GM18861 (cell line): ENCODE data around the gene DROSHA.
"Not testable (repeated sequence)": the region's sequence is repeated elsewhere in the genome, so short reads cannot be mapped to it uniquely, and the experiment has no call there.

Source experiments
- ATAC-seq: cut with Tn5 transposase; IDR thresholded peaks from one replicate; pipeline ENCODE4 v1.9.1; 2021; ENCODE audit not compliant: unreplicated experiment

Gene DROSHA

GRCh38 chr5:31531888-31532547, at the start of gene DROSHA, which contains the start of gene C5orf22:
Gene DROSHA (minus strand): TSS chr5:31532093. CDS start chr5:31529059, 3,034 bp downstream.
Gene C5orf22 (plus strand): TSS chr5:31532301. CDS start chr5:31532393, 92 bp downstream.
- peak; percentile 92 for ATAC-seq

GRCh38 chr5:31579558-31579957, 47.7 kb upstream of the DROSHA start:
- no peak for ATAC-seq

GRCh38 chr5:31577438-31577837, 45.5 kb upstream of the DROSHA start:
- no peak for ATAC-seq

- no peak for ATAC-seq
These were observed 42.9 kb upstream of the DROSHA start for GRCh38 chr5:31574772-31575171.

- peak; percentile 80 for ATAC-seq
These were observed 41.7 kb upstream of the DROSHA start for GRCh38 chr5:31573494-31574142.

GRCh38 chr5:31569068-31569467, 37.2 kb upstream of the DROSHA start:
- ATAC-seq = no peak

- no peak for ATAC-seq
These were observed 36.5 kb upstream of the DROSHA start for GRCh38 chr5:31568302-31568835.

- not testable (repeated sequence) for ATAC-seq
These were observed 34.5 kb upstream of the DROSHA start for GRCh38 chr5:31566362-31566761.

GRCh38 chr5:31563216-31563615, 31.3 kb upstream of the DROSHA start:
- ATAC-seq = no peak

- no peak for ATAC-seq
These were observed 30.1 kb upstream of the DROSHA start for GRCh38 chr5:31561946-31562345.

GRCh38 chr5:31559942-31560341, 28.0 kb upstream of the DROSHA start:
- no peak for ATAC-seq

GRCh38 chr5:31556461-31556860, 24.6 kb upstream of the DROSHA start:
- no peak for ATAC-seq

- ATAC-seq = no peak
These were observed 22.7 kb upstream of the DROSHA start for GRCh38 chr5:31554552-31554951.

GRCh38 chr5:31553863-31554262, 22.0 kb upstream of the DROSHA start:
- ATAC-seq = no peak

GRCh38 chr5:31551878-31552277, 20.0 kb upstream of the DROSHA start:
- ATAC-seq = no peak

GRCh38 chr5:31549114-31549513, 17.2 kb upstream of the DROSHA start:
- ATAC-seq = not testable (repeated sequence)

- no peak for ATAC-seq
These were observed 6.0 kb upstream of the DROSHA start for GRCh38 chr5:31537851-31538250.

- no peak for ATAC-seq
These were observed 5.5 kb upstream of the DROSHA start for GRCh38 chr5:31537349-31537748.

GRCh38 chr5:31536873-31537272, 5.0 kb upstream of the DROSHA start:
- no peak for ATAC-seq

- no peak for ATAC-seq
These were observed 2.7 kb upstream of the DROSHA start for GRCh38 chr5:31534527-31535046.

- ATAC-seq = peak; percentile 22
These were observed 378 bp downstream of the DROSHA start for GRCh38 chr5:31531543-31531887.
